GM12878 (cell line): Measurements from ENCODE around the gene ETF1. TPM values are rescaled to one million over a fixed set of nuclear protein-coding genes. Genes with fewer than 3 reads are reported as not detected.

Experiments
- ATAC-seq: fragments of 200-7000 bp; cut with Tn5 transposase; 3 replicates; pipeline ENCODE4 v1.9.1; 2020; ENCODE audit warnings: mild to moderate bottlenecking, moderate library complexity
- BruUV-seq: library from RNA; stranded (reverse); fragments of 400-500 nt; replicated peaks from 2 replicates; lab custom pipeline; 2021; lab: Mats Ljungman, UMichigan
- CTCF ChIA-PET: fragments of 300-600 bp; sonication (Branson Sonifier 250); formaldehyde crosslinking; extraction: SDS; loops from one replicate; lab custom pipeline; 2021; ENCODE audit warnings: inconsistent platforms; lab: Yijun Ruan, JAX
- POLR2A ChIA-PET: fragments of 350-600 bp; formaldehyde crosslinking; extraction: SDS; loops from one replicate; lab custom pipeline; 2021; ENCODE audit warnings: inconsistent platforms; lab: Charles Lee
- RAD21 ChIA-PET: fragments of 300-600 bp; sonication (Branson Sonifier 250); formaldehyde crosslinking; loops from one replicate; lab custom pipeline; 2023; ENCODE audit warnings: antibody characterized with exemption; ENCODE audit not compliant: unreplicated experiment; lab: Charles Lee
- SMC1A ChIA-PET: fragments of 300-600 bp; sonication (Branson Sonifier 250); formaldehyde crosslinking; loops from one replicate; lab custom pipeline; 2023; ENCODE audit not compliant: unreplicated experiment, uncharacterized antibody; lab: Charles Lee
- DNase-seq: peaks from one replicate; pipeline ENCODE4 v3.0.0-alpha.2; 2011; ENCODE audit warnings: low read depth, low spot score
- FAIRE-seq: peaks from 3 replicates; lab custom pipeline; 2011; peaks lifted over from hg19 to GRCh38; lab: Jason Lieb, UNC
- H2AFZ ChIP-seq: 2 replicates; pipeline ENCODE4 v1.6.0; 2011; ENCODE audit warnings: low read depth, low read length, control low read depth; ENCODE audit not compliant: control insufficient read depth
- H3K27ac ChIP-seq: 2 replicates; pipeline ENCODE4 v1.5.1; 2011; ENCODE audit warnings: control low read depth; ENCODE audit not compliant: control insufficient read depth, insufficient read depth
- H3K27me3 ChIP-seq, 2 experiments: replicated peaks in 1 of 2; 2 replicates each; pipeline versions ENCODE4 v1.6.0 to v1.6.1; 2011; ENCODE audit warnings: low read length in 1 of 2; ENCODE audit not compliant: control insufficient read depth in 2 of 2, insufficient read depth in 2 of 2
- H3K36me3 ChIP-seq, 2 experiments: 2 replicates each; pipeline ENCODE4 v1.5.1; 2011; ENCODE audit warnings: low read length in 1 of 2; ENCODE audit not compliant: control insufficient read depth in 2 of 2, insufficient read depth in 2 of 2
- H3K4me1 ChIP-seq: 2 replicates; pipeline ENCODE4 v1.6.1; 2011; ENCODE audit warnings: mild to moderate bottlenecking, low read length, moderate library complexity, mixed read lengths; ENCODE audit not compliant: control insufficient read depth, insufficient read depth
- H3K4me2 ChIP-seq: 2 replicates; pipeline ENCODE4 v1.6.0; 2011; ENCODE audit warnings: control low read depth; ENCODE audit not compliant: control insufficient read depth, insufficient read depth
- H3K4me3 ChIP-seq: fragments of 200-600 bp; sonication (generic); 2 replicates; pipeline ENCODE4 v1.5.1; 2016
- H3K79me2 ChIP-seq: 2 replicates; pipeline ENCODE4 v1.6.0; 2011; ENCODE audit warnings: low read length; ENCODE audit not compliant: control insufficient read depth, insufficient read depth
- H3K9ac ChIP-seq: 2 replicates; pipeline ENCODE4 v1.8.0; 2011; ENCODE audit warnings: low read length, control low read depth, mixed read lengths; ENCODE audit not compliant: control insufficient read depth, insufficient read depth
- H3K9me3 ChIP-seq: replicated peaks from 3 replicates; pipeline ENCODE4 v1.5.1; 2011; ENCODE audit warnings: mild to moderate bottlenecking, low read length; ENCODE audit not compliant: control insufficient read depth, insufficient read depth
- H4K20me1 ChIP-seq: 2 replicates; pipeline ENCODE4 v1.6.0; 2011; ENCODE audit not compliant: control insufficient read depth, insufficient read depth
- BRCA1 ChIP-seq: IDR thresholded peaks from 2 replicates; pipeline ENCODE4 v1.6.1; 2011; ENCODE audit warnings: low read depth, low read length, improper control_type of control experiment
- E2F8 ChIP-seq: fragments of 450-650 bp; IDR thresholded peaks from 2 replicates; pipeline ENCODE4 v1.6.1; 2018; ENCODE audit warnings: mild to moderate bottlenecking, low read depth, moderate library complexity; ENCODE audit not compliant: partially characterized antibody
- KLF5 ChIP-seq: fragments of 450-650 bp; IDR thresholded peaks from 2 replicates; pipeline ENCODE4 v1.6.1; 2014; ENCODE audit warnings: mild to moderate bottlenecking; ENCODE audit not compliant: partially characterized antibody
- MYB ChIP-seq: fragments of 150-350 bp; IDR thresholded peaks from 2 replicates; pipeline ENCODE4 v1.6.1; 2014; ENCODE audit warnings: mild to moderate bottlenecking, low read depth, low read length, borderline replicate concordance
- NR2C1 ChIP-seq: fragments of 450-650 bp; IDR thresholded peaks from 2 replicates; pipeline ENCODE4 v1.6.1; 2017; ENCODE audit warnings: antibody characterized with exemption, mild to moderate bottlenecking, moderate library complexity
- SMAD1 ChIP-seq: fragments of 450-650 bp; IDR thresholded peaks from 2 replicates; pipeline ENCODE4 v1.6.1; 2018; ENCODE audit warnings: mild to moderate bottlenecking, low read depth; ENCODE audit not compliant: partially characterized antibody
- SREBF2 ChIP-seq: IDR thresholded peaks from 2 replicates; pipeline ENCODE4 v1.6.1; 2012; ENCODE audit warnings: mild to moderate bottlenecking, low read length
- WGBS: methylation state at CpG from one replicate; pipeline ENCODE4 v1.1.6; 2016; ENCODE audit warnings: low lambda C conversion rate; ENCODE audit not compliant: insufficient replicate concordance, insufficient coverage; ENCODE audit errors: missing lambda C conversion rate; 5-methylcytosine and 5-hydroxymethylcytosine counted together
- in situ Hi-C: fragments of 300-500 bp; cut with MboI; formaldehyde crosslinking; loops from 9 replicates; pipeline ENCODE4 v1.14.3; 2018; ENCODE audit warnings: mixed read lengths
- intact Hi-C: fragments of 100-400 bp; cut with micrococcal nuclease; formaldehyde crosslinking; loops from one replicate; pipeline ENCODE4 v1.14.2; 2022; ENCODE audit not compliant: unreplicated experiment
- polyA plus RNA-seq, 11 experiments: library from polyadenylated mRNA; depleted of rRNA in 4 of 11; unstranded in 6 of 11; stranded (reverse) in 5 of 11; fragments of >200 nt; fragmentation: Nextera tagmentation in 4 of 11; fragmentation: Illumina TruSeq in 1 of 11; extraction: Ambion mirVana in 4 of 11; extraction: Trizol in 1 of 11; gene quantifications; 1 replicate in 1 of 11; 2 replicates in 10 of 11; pipeline versions ENCODE4 v1.2.1 to v1.2.3, GENCODE V29; 2011 to 2016; ENCODE audit warnings: inconsistent platforms in 2 of 11, missing spikeins in 2 of 11, low read depth in 1 of 11
- total RNA-seq, 4 experiments: library from RNA; depleted of rRNA in 3 of 4; stranded (reverse); fragments of >200 nt in 3 of 4; fragmentation: Illumina TruSeq in 1 of 4; extraction: Trizol in 1 of 4; gene quantifications; 2 replicates each; pipeline versions ENCODE4 v1.2.1 to v1.2.3, GENCODE V29; 2013 to 2021

Gene ETF1
- total and polyA plus RNA-seq, 10 of the 15 experiments (the other 5 are each of a cell fraction or from before 2014, with no cell fraction given): 29.8 to 145 (median 108) TPM

GRCh38 chr5:138495351-138495750 lies 47.7 kb downstream of the ETF1 start:
- SMC1A ChIA-PET: no interaction called here
- Histone ChIP-seq H3K9me3 (no peaks in the 10 kb centered on the region), H4K20me1 (no peaks in the 10 kb centered on the region), H3K36me3 (no peaks in the 10 kb centered on the region), H3K27me3 (peaks cover 3 to 7% of the 10 kb centered on the region in 2 experiments; a peak in 2 of 4 replicates), H3K4me2 (no peak overlapping the region)
- no peak for DNase-seq
- TF ChIP-seq KLF5: no peak
- TF ChIP-seq E2F8: no peak
- no peak for TF ChIP-seq BRCA1
- TF ChIP-seq MYB: no peak
- TF ChIP-seq NR2C1: no peak
- no peak for TF ChIP-seq SMAD1
- no peak for TF ChIP-seq SREBF2
- TF ChIP-seq, all 136 proteins: peak for 0
- FAIRE-seq (no peak), ATAC-seq (no peak)
- ChIA-PET POLR2A (no interaction called here), RAD21 (no interaction called here), CTCF (no interaction called here)
- H3K9ac ChIP-seq: no peak overlapping the region
- H2AFZ ChIP-seq: no peak overlapping the region
- 25% methylated on average over 7 of the region's 7 CpGs for WGBS
- H3K27ac ChIP-seq: no peak overlapping the region
- in situ Hi-C loops (no loop called here), intact Hi-C loops (no loop called here)
- no peaks in the 10 kb centered on the region for H3K79me2 ChIP-seq
- H3K4me3 ChIP-seq: no peak overlapping the region
- peaks cover 7% of the 10 kb centered on the region; the same call in 1 of the 2 replicates for H3K4me1 ChIP-seq
- no TSS peak for BruUV-seq
